Renal cortex interstitium (tissue), 11 donors: ENCODE results near the gene ATG101. TPM values are rescaled to one million over a fixed set of nuclear protein-coding genes. Genes with fewer than 3 reads are reported as not detected.
"Not testable (repeated sequence)": the region's sequence is repeated elsewhere in the genome, so short reads cannot be mapped to it uniquely, and the experiment has no call there.

ENCODE experiments used
- DNase-seq, 11 donors: peaks; one replicate each; pipeline ENCODE4 v3.0.0-alpha.2; 2013; ENCODE audit warnings: low read depth in 9 of 11, low spot score in 4 of 11; ENCODE audit errors: extremely low read depth in 1 of 11
- polyA plus RNA-seq, 3 donors: library from polyadenylated mRNA; unstranded; fragments of 120-200 nt; gene quantifications; one replicate each; pipeline ENCODE4 v1.2.1, GENCODE V29; 2013; ENCODE audit not compliant: insufficient read length in 3 of 3

ATG101 gene
- polyA plus RNA-seq, 3 donors, result 21.8 to 32.0 (median 24.7) TPM

DNA sequence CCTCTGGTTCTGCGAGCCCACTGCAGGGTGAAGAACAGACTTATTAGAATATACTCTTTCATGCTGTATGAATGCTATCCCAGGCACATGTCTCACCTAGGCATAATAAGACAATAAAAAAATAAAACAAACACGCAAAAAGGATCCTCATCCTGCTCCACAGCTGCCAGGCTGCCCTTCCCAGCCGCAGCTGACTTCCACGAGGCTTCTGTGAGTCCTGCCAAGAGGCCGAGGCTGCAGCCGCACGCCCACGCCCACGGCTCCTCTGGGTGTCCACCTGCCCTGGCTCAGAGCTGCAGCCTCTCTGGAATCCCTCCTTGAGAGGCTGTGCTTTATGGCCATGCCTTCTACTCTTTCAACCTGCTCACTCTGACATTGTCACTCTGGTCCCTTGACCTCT, 16.6 kb downstream of the ATG101 start:
- no peak for DNase-seq

DNA sequence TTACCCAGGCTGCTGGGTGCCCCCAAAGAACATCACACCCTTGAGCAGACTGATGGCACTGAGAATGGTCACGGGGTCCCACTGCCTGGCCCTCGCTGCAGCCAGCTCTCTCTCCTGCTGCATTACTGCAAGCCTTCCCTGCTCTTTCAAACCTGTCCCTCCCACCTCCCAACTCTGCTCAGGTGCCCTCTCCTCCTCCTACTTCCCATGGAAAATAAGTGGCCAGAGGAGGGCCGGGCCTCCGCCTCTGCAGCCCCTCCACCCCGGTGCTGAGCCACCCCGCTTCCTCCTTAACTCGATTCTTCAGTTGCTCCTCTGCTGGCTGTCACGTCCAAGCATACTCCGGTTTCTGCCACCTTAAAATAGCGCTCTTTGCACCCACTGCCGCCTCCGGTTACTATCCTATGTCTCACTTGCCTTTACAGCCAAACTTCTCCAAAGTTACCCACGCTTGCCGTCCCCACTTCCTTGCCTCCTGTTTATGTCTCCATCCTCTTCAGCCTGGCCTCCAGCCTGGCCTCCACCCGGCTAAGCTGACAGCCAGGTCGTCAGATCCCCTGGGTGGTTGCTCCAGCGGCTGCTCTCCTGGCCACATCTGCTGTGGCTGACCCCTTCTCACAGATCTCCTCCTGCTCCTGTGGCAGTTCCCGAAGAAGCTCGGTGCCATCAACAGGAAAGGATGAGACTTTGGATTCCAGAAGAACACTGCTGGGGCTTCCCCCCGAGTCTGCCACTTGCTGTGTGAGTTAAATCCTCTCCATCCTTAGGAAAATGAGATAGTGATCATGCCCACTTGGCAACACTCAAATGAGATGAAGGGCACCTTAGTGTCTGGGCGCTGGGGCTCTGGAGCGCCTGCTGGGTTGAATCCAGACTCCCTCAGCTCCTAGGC, 17.4 kb downstream of the ATG101 start:
- DNase-seq, result no peak

DNA sequence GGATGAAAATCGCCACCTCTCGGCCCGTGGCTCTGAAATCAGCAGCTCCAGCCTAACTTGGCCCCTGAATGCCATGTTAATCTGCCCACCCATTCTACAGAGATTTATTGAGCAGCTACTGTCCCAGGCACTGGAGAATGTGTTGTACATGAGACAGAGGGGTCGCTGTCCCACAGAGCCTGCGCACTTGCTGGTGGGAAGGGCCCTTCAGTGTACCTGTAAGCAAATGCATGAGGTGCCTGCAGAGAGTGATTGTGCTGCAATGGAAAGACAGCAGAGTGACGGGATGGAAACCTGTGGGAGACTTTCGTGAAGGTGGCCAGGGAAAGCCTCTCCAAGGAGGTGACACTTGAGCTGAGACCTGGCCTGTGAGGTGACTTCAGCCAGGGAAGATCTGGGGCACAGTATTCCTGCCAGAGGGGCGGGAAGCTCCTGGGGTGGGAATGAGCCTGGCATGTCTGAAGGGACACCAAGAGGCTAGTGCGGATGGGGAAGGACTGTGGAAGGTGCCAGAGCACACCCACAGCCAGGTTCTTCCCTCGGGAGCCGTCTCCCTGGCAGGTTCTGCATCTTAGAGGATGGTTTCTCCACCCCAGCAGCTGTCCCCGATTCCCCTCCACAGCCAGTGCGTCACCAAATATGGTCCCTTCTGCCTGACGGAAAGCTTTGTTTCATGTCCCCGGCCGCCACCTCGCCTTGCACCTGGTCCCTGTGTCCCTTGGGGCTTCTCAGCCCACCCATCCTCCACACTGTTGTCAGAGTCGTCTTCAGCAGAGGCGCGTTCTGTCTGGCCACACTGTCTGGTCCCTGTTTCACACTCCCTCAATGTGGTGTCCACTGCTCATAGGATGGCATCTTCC, 18.4 kb downstream of the ATG101 start:
- DNase-seq, result no peak

DNA sequence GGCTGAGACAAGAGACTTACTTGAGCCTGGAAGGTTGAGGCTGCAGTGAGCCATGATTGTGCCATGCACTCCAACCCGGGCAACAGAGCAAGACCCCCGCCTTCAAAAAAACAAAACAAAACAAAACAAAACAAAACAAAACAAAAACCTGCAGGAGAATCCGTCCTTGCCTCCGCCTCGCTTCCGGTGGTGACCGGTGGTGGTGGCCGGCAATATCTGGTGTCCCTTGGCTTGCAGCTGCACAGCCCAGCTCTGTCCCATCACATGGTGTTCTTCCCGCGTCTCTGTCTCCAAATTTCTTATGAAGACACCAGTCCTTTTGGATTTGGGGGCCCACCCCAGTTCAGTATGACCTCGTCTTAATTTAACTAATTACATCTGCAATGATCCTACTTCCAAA, 19.7 kb downstream of the ATG101 start:
- DNase-seq, result no peak

DNA sequence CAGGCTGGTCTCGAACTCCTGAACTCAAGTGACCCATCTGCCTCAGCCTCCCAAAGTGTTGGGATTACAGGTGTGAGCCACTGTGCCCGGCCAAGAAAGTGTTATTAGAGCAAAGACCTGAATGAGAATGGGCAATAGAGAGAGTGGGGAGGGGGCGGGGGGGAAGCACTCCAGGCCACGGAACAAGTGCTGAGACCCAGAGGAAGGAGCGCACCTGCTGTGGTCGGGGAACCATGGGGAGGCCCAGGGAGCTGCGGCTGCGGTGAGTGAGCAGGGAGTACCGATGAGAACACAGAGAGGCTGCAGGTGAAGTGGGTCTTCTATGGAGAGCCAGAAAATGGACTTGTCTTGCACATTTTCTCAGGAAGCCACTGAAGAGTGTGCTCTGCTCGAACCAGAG, 20.5 kb downstream of the ATG101 start:
- DNase-seq, result no peak

DNA sequence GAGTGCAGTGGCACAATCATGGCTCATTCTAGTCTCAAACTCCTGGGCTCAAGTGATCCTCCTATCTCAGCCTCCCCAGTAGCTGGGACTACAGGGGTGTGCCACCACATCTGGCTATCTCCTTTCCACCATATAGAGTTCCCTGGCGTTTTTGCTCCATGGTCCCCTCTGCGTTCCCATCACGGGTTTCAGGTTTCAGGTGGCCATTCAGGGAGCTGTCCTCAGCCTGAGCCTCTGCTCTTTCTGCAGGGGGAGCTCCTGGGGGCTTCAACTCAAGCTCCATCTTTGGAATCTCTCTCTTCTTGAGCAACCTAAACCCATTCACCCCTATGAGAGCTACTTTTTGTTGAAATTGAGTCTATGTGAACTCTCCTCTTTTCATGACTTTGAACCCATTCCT, 21.3 kb downstream of the ATG101 start:
- DNase-seq, result no peak

DNA sequence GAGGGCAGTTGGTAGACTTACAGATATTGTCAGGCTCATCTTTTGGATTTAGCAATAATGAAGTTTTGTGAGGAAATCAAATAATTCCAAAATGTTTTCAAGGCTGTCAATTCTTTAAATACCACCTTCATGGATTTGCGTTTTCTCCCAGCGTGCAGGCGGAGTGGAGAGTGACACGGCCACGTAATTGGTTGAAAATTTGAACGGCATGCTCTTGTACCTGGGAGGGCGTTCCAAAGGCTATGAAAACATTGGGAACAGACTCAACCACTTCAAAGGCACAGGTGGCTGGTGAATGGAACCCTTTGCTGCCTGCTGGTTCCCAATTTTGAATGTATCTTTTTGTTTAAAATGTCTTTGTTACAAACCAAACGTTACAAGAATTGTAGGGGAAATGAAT, 22.1 kb downstream of the ATG101 start:
- DNase-seq, result no peak

- DNase-seq, result no peak
Measured at GRCh38 chr12:52093346-52093745, 23.6 kb downstream of the ATG101 start.

GRCh38 chr12:52096332-52097044, 26.7 kb downstream of the ATG101 start:
- no peak for DNase-seq

- DNase-seq, result no peak
Measured at GRCh38 chr12:52097045-52097666, 27.4 kb downstream of the ATG101 start.

DNA sequence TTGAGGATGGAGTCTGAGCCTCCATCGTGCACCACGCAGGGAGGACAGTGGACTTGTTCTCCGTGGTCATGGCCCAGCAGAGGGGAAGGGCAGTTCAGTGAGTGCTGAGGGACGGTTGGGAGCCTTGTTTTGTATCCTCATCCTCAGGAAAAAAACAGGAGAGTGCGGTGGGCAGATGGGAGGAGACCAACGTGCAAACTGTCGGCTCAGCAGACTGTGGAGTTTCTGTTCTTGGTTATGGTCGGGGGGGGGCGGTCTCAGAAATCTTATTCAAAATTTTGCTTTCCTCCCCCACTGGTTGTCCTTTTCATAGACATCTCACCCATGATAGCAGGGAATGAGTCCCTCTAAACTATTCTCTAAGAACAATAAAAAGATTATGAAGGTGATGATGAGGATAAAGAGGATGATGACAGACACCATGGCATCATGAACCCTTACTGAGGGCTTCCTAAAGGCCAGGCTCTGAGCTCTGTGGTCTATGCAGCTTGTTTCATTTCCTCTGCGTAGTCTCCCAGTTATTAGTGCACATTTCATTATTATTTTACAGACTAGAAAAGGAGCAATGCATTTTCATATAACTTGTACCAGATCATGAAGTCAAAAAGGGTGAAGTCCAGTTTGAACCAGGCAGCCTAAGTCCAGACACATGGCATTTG, 34.8 kb downstream of the ATG101 start:
- not testable (repeated sequence) for DNase-seq

GRCh38 chr12:52116222-52117125, 46.7 kb downstream of the ATG101 start:
- DNase-seq, result not testable (repeated sequence)

GRCh38 chr12:52117806-52118475, 48.2 kb downstream of the ATG101 start:
- DNase-seq, result not testable (repeated sequence)

- DNase-seq, result peak in 1 of 11 donors; percentile 36
Measured at GRCh38 chr12:52119398-52120254, 49.8 kb downstream of the ATG101 start.

DNA sequence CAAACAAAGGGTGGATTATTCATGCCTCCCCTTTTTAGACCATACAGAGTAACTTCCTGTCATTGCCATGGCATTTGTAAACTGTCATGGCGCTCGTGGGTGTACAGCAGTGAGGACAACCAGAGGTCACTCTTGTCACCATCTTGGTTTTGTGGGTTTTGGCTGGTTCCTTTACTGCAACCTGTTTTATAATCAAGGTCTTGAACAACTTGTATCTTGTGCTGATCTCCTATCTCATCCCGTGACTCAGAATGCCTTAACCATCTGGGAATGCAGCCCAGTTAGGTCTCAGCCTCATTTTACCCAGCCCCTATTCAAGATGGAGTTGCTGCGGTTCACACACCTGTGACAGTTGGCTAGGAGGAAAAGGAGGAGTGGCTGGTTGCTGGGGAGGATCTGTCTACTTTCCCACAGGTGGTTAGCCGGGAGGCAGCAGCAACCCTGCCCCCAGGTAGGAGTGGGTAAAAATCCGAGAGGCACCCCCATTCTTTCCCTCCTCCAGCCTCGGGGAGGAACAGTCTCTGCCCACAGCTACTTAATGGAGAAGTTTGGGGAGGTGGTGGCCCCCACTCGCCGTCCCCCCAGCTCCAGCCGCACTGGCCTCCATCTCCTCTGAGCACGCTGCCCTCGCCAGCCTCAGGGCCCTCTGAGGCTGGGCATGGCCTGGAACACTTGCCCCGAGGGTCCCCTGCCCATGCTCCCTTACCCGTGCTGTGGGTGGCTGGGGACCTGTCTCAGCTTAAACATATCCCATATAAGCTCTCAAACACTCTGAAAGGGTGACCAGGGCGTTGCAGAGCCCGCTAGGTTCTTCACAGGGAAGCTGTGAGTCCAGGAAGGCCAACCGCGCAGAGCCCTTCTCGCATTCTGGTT, 51.4 kb downstream of the ATG101 start:
- DNase-seq, result no peak
